ENCODE measurements around the gene PKD1.
A peak's percentile ranks its signal among the peaks of the same experiment; 100 is the strongest.

The PKD1 gene

DNA sequence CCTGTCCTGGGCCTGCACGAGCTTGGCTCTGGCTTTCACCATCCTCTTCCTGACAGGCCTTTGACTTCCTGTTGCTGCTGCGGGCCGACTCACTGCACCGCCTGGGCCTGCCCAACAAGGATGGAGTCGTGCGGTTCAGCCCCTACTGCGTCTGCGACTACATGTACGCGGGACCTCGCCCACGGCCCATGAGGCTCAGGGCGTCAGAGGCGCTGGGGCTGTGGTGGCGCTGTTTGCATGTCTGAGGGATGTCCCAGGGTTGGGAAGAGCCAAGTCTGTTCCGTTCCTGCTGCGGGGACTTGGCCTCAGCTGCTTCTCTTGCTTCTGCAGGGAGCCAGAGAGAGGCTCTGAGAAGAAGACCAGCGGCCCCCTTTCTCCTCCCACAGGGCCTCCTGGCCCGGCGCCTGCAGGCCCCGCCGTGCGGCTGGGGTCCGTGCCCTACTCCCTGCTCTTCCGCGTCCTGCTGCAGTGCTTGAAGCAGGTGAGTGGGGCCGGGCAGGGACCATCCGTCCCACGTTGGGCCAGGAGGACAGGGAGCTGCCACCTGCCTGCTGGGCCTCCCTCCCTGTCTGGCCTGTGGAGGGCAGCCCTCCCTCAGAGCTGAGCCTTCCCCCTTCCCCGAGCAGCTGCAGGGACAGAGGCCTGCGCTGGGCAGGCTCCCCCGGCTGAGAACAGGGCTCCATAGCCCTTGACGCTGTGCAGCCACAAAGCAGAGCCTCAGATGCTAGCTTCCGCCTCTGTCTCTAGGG is 64.1 kb downstream of the PKD1 start:
- no peak for DNase-seq (ENCODE audit: low read depth)

DNA sequence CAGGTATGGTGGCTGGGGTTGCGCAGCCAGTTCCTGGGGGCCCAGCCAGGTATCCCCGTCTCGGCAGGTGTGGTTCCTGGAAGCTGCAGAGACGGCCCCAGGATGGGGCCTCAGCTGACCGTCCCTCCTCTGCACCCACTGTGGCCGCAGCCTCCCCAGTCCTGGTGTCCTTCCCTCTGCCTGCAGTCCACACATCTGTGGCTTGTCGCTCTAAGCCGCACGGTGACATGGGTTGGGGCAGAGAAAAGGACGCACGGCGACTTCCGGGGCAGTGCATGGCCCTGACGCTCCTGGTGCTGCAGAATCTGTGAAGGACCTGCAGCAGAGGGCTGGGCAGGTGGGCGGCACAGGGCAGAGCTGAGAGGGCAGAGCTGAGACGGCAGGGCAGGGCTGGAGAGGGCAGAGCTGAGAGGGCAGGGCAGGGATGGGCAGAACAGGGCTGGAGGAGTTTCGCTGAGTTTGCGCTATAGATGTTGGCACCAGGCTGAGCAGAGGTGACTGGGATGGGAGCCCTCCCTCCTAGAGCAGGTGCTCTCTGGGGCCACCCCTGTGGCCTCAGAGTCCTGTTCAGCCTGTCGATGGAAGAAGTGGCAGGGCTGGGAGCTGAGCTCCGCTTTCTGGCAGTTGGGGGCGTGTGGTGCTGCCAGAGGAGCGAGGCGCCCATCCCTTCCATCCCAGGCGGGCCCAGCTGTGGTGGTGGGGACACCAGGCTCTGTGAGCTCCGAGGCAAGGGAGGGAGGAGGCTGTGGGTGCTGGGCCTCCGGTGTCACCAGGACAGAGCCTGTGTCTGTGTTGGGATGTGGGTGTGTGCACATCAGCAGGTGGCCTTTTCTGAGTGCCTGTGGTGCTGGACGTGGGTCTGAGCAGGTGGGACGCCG is 64.9 kb downstream of the PKD1 start:
- DNase-seq (ENCODE audit: low read depth): no peak

DNA sequence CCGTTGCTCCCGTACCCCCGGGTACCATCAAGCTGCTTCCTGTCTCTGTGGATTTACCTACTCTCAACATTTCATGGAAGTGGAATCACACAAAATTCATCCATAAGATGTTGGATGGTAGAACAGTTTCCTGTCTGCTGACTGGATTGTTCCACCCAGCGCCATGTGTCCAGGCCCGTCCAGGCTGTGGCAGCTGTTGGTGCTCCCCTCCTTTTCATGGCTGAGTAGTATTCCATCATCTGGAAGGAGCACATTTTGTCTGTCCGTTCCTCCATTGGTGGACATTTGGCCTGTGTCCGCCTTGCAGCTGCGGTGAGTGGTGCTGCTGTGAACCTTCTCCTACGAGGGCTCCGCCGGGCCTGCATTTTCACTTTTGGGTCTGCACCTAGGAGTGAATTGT is 69.6 kb downstream of the PKD1 start:
- DNase-seq (ENCODE audit: low read depth): no peak

DNA sequence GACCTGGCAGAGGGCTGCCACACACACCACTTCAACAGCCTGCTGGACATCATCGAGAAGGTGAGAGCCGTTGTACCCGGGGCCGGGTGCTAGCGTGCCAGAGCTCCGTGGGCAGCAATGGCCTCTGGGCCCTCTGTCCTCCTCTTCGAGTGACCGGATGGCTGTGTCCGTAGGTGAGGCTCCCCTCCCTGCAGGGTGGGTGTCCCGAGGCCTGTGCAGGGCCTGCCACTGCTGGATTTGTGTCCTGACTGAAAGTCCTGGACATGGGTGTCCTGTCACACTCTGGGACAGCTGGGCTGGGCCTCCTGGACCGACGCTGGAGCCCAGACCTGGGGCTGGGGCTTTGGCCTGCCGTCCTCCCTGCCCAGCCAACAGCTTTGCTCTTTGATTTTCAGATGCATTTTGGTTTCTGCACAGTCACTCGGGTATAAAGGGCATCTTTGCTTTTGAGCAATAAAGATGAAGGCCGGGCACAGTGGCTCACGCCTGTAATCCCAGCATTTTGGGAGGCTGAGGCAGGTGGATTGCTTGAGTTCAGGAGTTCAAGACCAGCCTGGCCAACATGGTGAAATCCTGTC is 71.2 kb downstream of the PKD1 start:
- no peak for DNase-seq (ENCODE audit: low read depth)

DNA sequence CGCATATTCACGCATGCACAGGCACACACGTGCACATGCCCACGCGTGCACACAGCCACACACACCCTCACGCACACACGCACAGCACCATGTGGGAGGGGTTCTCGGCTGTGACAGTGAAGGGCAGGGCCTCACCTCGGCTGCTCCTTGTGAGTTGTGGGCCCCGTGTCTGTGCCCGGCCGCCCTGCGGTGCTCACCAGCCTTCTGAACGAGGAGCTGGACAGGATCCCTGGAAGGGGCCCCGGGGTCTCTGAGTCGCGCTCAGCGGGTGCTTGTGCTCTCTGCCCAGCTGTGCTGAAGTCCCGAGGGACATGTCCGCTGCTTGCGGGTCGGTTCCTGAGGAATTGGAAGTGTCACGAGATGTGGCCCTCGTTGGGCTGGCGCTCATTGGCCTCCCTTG is 71.8 kb downstream of the PKD1 start:
- DNase-seq (ENCODE audit: low read depth): no peak

DNA sequence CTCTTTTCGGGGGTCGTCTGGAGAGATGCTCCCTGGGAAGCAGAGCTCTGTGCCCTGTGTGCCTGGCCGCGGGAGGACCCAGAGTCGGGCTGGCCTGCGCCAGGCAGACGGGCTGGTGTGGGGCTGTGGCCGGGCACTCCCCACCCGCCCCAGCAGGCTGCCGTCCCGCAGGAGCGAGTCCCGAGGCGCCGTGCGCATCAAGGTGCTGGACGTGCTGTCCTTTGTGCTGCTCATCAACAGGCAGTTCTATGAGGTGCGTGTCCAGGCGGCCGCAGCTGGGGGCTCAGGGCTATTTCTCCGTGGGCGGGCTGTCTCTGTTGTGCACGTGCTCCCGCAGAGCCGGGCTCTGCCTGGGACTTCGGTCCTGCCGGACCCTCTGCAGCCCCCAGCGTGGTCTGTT is 72.9 kb downstream of the PKD1 start:
- no peak for DNase-seq (ENCODE audit: low read depth)

DNA sequence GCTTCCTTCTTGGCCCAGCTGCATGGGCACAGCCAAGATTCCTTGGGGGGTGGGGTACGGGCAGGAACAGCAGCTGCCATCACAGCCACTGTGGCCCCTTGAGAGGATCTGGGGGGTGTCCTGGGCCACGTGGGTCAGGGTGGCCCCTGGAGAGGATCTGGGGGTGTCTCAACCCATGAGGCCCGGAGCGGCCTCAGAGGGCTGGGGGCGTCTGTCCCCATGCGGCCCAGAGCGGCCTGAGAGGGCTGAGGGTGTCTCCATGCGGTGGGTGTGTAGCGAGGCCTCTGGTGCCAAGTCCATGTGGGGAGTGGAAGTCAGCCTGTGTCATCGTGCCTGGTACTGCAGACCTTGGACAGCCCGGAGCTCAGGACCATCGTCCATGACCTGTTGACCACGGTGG is 74.2 kb downstream of the PKD1 start:
- DNase-seq (ENCODE audit: low read depth): no peak

DNA sequence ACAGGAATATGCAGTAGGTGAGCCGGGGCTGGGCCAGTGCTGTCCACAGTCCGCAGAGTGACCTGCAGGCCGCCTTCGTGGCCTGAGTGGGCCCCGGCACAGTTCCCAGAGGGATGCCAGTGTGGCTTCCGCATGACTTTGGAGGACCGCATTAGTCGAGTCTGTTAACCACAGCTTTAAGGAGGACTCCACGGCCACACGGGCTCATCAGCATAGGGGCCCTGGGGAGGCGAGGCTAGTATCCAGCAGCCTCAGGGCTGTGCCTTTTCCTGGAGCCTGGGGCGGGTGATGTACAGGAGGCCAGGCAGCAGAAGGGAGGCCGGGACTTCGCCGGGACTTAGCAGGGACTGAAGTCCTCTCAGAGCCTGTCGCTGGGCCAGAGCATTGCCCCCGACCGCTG is 74.7 kb downstream of the PKD1 start:
- no peak for DNase-seq (ENCODE audit: low read depth)

DNA sequence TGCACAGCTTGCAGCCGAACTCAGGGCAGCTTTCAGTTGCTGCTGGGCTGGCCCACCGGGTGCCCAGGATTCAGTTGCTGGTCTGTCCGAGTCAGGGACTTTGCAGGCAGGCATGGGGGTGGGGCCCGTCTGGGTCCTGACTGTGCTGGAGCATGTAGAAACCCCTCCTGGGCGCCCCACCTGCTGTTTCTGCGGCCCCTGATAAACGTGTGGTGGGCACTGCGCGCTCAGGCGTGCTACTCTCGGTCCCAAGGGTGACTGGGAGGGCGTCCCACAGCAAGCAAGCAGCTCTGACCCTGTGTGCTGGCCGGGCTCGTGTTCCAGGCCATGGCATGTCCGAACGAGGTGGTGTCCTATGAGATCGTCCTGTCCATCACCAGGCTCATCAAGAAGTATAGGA is 75.4 kb downstream of the PKD1 start:
- no peak for DNase-seq (ENCODE audit: low read depth)

DNA sequence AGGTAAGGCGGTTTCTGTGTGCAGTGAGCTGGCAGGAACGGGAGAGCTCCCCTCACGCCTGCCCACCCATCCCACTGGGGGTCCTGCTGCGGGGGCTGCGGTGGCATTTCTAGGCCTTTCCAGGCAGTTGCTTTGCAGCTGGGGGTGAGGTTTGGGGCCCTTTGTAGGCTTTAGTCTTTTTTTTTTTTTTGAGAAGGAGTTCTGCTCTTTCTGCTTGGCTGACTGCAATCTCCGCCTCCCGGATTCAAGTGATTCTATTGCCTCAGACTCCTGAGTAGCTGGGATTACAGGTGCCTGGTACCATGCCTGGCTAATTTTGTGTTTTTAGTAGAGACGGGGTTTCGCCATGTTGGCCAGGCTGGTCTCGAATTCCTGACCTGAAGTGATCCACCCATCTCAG is 76.8 kb downstream of the PKD1 start:
- no peak for DNase-seq (ENCODE audit: low read depth)

DNA sequence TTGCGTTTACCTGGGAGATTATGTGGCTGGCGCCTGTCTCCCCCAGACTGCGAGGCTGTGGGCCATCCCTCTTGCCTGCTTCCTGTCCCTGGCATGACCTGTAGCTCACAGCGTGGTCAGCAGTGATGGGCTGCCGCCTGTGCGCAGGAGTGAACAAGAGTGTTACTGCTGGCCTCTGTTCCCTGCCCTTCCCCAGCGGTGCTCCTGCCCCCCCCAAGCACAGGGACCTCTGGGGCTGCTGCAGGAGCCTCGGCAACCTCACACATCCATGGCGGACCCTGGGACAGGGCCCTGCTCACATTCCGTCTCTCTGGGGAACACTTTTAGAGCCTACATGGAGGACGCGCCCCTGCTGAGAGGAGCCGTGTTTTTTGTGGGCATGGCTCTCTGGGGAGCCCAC is 77.3 kb downstream of the PKD1 start:
- DNase-seq (ENCODE audit: low read depth): no peak

DNA sequence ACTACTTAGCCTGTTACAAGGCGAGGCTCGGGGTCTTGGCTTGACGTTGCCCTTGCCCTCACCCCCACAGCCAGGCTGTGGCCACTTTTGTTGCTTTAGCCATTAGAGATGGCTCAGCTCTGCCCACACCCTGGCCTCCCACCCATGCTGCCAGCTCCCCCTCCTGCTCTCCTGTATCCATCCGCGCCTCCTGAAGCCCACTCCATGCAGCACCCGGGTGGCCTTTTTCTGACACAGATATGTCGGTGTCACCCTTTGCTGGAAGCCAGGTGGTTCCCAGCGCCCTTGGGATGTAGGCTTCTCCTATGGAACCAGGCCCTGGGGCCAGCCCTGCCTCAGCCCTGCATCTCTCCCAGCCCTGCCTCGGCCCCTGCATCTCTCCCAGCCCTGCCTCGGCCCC is 78.3 kb downstream of the PKD1 start:
- no peak for DNase-seq (ENCODE audit: low read depth)

DNA sequence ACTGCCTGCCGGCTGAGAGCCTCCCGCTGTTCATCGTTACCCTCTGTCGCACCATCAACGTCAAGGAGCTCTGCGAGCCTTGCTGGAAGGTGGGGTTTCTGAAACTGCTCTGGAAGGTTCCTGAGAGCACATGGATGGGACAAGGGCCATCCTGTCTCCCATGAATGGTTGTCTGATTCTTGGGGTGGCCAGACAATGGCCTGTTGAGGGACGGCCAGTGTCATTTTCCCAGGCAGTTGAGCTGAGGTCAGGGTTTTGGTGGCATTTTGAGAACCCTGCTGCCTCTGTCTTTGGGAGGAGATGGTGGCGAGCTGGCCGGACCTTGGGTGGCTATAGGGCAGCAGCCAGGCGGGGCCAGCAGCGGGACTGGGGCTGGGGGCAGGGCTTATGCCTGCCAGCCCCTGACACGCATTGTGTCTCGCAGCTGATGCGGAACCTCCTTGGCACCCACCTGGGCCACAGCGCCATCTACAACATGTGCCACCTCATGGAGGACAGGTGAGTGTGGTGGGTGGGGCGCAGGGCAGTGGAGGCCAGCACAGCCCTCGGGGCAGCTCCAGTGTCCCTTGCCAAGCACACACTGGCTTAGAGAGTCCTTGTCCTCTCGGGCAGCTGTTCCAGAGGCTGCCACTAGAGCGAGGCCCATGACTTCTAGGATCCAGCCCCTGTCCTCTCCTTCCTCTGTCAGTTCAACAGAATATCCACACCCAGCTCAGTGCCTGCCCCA is 78.9 kb downstream of the PKD1 start:
- DNase-seq (ENCODE audit: low read depth): no peak

DNA sequence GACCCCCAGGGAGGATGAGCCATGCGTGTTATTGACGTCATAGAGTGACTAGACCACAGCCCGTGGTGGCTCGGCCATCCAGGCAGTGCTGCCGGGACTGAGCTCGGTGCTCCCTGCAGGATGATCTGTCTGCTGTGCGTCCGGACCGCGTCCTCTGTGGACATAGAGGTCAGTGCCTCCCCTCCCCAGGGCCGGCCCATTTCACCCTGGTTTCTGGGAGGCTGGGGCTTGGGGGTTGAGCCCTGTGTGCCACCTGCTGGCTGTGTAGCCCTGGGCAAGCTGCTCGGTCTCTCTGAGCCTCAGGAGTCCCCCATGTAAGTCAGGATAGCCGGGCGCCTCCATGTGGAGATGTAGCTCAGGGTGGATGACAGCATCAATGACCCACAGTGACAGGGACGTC is 79.6 kb downstream of the PKD1 start:
- no peak for DNase-seq (ENCODE audit: low read depth)

DNA sequence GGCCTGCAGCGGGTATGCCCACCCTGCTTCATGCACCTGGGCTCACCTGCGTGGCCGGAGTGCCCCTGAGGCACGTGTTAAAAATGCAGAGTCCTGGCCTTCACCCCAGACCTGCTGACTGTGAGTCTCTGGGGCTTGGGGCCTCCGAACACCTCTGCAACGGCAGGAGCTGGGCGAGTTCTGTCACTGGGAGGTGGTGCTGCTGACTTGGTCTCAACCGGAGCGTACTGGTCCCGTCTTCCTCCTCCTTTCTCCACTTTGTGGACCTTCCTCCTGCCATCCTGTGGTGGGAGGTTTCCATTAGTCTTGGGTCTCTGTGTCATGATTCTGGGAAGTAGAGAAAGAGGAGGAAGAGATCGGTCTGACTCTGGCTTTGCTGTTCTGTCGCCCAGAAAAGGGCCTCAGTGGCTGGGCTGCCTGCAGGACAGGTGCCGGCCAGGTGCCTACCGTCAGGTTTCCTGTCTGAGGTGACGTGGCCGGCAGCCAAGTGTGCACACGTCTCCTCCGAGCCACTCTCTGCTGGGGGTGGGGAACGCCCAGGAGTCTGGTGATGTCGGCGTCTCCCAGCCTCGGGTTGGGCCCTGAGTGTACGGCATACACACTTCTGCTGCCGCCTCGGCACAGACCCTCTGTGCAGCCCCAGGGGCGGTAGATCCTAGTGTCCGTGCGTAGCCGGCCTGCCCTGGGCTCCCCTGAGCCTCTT is 81.0 kb downstream of the PKD1 start:
- DNase-seq (ENCODE audit: low read depth): no peak

DNA sequence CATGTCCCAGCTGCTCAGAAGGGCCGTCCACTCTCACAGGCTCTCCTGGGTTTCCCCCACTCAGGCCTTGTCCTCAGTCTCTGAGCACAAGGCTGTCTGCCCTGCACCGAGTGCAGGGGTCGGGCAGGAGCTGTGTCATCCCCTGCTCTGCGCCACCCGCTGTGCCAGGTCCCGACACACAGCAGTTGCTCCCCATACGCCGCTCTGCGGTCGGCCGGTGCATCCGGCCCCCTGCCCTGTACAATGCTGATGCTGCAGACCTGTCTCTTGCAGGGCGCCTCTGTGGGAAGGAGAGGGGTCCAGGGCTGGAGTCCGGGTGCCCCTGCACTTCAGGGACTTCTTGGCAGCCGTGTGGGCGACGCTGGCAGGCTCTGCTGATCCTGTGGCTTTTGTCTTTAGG is 81.8 kb downstream of the PKD1 start:
- no peak for DNase-seq (ENCODE audit: low read depth)

DNA sequence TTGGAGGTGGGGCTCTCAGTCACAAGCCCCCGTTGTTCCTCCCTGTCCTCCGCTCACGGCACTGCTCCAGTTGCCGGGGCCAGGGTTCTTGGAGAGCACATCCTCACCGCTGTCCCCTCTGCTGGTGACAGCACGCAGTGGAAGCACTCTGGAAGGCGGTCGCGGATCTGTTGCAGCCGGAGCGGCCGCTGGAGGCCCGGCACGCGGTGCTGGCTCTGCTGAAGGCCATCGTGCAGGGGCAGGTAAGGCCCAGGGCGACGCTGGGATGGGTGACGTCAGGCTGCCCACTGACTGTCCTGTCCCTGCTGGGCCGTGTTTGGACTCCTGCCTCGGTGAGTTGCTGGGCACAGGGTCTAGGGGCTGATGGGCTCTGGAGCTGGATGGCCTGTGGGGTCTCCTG is 82.5 kb downstream of the PKD1 start:
- no peak for DNase-seq (ENCODE audit: low read depth)

DNA sequence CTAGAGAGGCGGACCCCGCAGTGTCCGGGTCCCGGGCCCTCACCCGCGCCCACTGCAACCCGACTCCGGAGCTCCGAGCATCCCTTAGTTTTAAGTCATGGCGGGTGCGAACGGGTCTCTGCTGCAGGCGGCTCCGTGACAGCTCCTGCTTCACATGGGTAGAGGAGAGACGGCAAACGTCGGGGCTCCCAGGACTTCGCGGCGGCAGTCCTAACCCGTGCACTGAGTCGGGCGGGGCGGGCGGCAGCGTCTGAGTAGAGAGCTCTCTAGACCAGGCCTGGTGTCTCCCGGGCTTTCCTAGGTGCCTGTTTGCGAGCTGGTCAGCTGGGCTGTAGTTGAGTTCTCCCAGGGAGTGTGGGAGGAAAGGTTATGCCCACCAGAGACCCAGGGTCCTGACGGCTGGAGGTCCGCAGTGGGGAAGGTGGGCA is 87.6 kb downstream of the PKD1 start:
- DNase-seq (ENCODE audit: low read depth): no peak

DNA sequence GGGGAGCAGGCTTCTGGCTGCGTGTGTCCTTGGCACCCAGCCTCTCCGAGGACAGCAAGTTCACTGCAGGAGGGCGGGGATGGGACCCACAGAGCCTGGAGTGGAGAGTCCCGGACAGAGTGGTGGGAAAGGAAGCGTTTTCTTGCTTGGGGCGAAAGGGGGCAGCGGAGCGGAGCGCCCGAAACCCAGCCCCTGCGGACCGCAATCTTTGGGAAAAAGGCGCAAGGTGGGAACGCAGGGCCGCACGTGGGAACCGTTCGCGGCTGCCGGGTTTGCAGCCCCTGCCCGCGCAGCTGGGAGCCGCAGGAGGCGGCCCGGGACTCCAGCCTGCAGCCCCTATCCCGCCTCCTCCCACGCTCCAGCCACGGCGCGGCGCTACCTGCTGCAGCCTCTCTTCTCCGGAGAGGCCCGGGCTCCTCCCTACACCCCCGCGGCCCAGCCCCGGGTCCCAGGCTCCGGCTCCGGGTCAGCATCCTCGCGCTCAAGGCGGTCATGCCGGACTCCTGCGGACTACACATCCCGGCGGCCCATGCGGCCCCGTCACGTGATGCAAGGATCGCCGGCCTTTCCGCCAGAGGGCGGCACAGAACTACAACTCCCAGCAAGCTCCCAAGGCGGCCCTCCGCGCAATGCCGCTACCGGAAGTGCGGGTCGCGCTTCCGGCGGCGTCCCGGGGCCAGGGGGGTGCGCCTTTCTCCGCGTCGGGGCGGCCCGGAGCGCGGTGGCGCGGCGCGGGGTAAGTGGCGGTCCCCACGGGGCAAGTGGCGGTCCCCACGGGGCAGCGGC is 88.2 kb downstream of the PKD1 start, which contains the start of the genes NTHL1 and TSC2:
NTHL1 (minus strand) TSS at position 505 of the 786 bp plus-strand sequence; CDS start at position 494, 11 bp downstream.
TSC2 (plus strand) TSS at position 656 of the 786 bp plus-strand sequence. CDS start 631 bp downstream, outside the sequence.
- peak; percentile 88 for DNase-seq (ENCODE audit: low read depth)

DNA sequence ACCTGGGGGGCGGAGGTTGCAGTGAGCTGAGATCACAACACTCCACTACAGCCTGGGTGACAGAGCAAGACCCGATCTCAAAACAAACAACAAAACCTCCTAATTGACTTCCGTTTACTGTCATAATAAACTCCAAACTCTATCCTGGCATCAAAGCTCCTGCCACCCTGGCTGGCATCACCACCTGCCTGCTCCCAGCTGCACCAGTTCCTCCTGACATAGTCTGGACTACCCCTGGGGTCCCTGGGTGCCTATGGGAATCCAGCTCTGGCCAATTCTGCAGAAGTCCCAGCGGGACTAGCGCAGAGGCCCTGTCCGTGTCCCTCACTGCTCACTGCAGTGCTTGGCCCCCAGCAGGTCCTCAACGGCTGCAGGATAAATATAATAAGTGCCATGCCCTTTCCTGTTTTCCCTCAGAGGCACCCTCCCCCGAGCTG is 88.8 kb downstream of the PKD1 start:
- DNase-seq (ENCODE audit: low read depth): no peak
